Activated T-cell treated with anti-CD3 and anti-CD28 coated beads for 1 hour (primary cell): ENCODE results near the gene SNX27.
"Not testable (repeated sequence)": the region's sequence is repeated elsewhere in the genome, so short reads cannot be mapped to it uniquely, and the experiment has no call there.

Source experiments
- DNase-seq: peaks from one replicate; pipeline ENCODE4 v3.0.0-alpha.2; 2020; ENCODE audit warnings: low read depth

Gene SNX27

GRCh38 chr1:151639466-151639865, 27.6 kb downstream of the SNX27 start:
- DNase-seq: no peak

- no peak for DNase-seq
These were observed 29.4 kb downstream of the SNX27 start for GRCh38 chr1:151641229-151641628.

DNA sequence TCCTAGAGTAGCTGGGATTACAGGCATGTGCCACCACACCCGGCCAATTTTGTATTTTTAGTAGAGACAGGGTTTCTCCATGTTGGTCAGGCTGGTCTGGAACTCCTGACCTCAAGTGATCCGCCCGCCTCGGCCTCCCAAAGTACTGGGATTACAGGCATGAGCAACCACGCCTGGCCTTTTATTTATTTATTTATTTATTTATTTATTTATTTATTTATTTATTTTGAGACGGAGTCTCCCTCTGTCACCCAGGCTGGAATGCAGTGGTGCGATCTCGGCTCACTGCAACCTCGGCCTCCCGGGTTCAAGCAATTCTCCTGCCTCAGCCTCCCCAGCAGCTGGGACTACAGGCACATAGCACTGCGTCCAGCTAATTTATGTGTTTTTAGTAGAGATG, 31.2 kb downstream of the SNX27 start:
- DNase-seq: not testable (repeated sequence)

GRCh38 chr1:151644001-151644400, 32.2 kb downstream of the SNX27 start:
- no peak for DNase-seq

DNA sequence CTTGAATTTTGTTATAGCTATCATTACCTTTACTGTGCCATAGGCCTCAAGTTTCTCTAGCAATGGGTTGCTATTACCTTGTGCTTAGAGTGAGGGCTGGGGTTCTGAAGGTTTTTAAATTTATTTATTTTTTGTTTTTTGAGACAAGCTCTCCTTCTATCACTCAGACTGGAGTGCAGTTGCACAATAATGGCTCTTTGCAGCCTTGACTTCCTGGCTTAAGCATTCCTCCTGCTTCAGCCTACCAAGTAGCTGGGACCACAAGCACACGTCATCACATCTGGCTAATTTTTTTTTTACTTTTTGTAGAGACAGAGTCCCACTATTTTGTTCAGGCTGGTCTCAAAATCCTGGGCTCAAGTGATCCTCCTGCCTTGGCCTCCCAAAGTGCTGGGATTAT, 41.5 kb downstream of the SNX27 start:
- DNase-seq: no peak

DNA sequence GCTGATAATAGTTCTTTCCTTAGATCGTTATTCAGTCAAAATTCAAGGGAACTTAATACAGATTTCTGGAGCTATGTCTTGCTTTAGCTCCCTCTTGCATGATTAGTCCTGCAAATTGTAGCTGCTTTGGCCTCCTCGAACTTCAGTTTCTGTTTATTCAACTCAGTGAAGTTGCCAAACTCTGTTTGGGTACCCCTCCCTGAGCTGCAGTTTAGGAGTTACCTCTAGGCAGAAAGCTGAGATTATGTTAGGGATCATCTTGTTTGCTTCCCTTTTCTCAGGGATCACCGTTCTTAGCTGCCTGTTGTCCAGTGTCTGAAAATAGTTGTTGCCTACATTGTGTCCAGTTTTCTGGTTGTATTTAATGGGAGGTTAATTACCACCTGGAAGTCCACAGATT, 43.5 kb downstream of the SNX27 start:
- DNase-seq: no peak

GRCh38 chr1:151661751-151662150, 49.9 kb downstream of the SNX27 start:
- no peak for DNase-seq

GRCh38 chr1:151668090-151668489, 56.2 kb downstream of the SNX27 start:
- DNase-seq: no peak

DNA sequence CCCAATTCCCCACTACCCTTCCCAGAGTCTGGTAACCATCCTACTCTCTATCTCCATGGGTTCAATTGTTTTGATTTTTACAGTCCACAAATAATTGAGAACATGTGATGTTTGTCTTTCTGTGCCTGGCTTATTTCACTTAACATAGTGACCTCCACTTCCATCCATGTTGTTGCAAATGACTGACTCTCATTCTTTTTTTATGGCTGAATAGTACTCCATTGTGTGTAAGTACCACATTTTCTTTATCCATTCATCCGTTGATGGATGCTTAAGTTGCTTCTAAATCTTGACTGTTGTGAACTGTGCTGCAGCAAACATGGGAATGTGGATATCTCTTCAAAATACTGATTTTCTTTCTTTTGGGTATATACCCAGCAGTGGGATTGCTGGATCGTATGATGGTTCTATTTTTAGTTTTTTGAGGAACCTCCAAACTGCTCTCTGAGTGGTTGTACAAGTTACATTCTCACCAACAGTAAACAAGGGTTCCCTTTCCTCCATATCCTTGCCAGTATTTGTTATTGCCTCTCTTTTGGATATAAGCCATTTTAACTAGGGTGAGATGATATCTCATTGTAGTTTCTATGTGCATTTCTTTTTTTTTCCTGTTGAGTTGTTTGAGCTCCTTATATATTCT, 58.3 kb downstream of the SNX27 start:
- not testable (repeated sequence) for DNase-seq

DNA sequence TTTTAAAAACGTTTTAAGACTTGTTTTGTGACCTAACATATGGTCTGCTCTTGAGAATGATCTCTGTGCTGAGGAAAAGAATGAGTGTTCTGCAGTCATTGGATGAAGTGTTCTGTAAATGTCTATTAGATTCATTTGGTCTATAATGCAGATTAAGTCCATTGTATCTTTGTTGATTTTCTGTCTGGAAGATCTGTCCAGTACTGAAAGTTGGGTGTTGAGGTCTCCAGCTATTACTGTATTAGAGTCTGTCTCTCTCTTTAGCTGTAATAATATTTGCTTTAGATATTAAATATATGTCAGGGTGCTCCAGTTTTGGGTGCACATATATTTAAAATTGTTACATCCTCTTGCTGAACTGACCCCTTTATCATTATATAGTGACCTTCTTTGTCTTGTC, 61.6 kb downstream of the SNX27 start:
- no peak for DNase-seq

DNA sequence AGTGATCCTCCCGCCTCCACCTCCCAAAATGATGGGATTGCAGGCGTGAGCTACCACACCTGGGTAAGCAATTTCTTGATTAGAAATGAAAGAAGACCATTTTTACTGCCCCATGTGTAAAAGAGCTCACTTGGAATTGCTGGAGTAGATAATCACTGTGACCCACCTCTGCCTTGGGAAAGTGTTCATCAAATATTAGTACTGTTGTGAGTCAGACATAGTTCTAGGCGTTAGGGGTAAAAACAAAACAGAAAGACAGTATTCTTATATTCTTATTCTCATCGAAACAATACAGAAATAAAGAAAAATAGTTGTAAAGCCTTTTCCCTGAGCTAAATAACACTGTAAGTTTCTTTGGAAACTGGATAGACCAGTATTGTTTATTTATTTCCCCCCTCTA, 68.5 kb downstream of the SNX27 start:
- DNase-seq: no peak

DNA sequence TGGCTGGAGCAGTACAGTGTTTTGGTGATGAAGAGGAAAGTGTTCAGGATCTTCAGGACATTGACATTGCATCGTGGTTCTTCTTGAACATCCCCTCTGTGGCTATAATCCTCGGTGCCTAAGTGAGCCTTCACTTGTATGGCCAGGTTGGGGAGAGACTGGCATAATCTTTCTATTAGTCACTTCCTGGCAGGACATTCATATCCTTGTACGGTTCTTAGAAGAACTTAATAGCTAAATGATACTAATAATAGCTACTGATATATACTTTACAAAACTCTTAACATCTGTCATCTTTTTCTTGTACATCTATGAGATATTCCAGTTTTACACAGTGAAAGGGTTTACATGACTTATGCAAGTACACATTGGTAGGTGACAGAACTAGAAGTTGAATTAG, 69.0 kb downstream of the SNX27 start:
- DNase-seq: no peak

- no peak for DNase-seq
These were observed 70.1 kb downstream of the SNX27 start for GRCh38 chr1:151681923-151682322.

DNA sequence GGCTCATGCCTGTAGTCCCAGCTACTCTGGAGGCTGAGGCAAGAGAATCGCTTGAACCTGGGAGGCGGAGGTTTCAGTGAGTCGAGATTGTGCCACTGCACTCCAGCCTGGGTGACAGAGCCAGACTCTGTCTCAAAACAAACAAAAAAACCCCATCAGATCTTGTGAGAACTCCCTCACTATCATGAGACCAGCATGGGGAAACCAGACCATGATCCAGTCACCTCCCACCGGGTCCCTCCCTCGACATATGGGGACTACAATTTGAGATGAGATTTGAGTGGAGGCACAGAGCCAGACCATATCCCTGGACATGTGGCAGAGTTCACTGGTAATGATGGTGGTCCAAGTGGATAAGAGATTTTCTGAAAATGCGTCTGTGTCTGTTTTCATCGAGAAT, 71.1 kb downstream of the SNX27 start:
- not testable (repeated sequence) for DNase-seq

DNA sequence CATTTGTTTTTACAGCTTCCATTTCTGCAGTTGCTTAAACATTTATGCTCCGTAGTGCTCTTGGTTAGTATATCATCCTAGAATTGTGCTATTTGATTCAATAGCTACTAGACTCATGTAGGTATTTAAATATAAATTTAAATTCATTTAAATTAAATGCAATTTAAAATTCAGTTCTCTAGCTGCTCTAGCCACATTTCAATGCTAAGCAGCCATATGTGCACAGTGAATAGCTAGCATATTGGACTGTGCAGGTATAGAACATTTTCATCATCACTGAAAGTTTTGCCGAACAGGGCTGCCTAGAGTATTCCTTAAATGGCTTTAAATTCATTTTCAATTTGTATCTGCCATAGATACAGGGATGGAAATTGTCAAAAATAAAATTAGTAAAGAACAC, 72.3 kb downstream of the SNX27 start:
- no peak for DNase-seq

- DNase-seq: no peak
These were observed 74.7 kb downstream of the SNX27 start for GRCh38 chr1:151686561-151686960.

DNA sequence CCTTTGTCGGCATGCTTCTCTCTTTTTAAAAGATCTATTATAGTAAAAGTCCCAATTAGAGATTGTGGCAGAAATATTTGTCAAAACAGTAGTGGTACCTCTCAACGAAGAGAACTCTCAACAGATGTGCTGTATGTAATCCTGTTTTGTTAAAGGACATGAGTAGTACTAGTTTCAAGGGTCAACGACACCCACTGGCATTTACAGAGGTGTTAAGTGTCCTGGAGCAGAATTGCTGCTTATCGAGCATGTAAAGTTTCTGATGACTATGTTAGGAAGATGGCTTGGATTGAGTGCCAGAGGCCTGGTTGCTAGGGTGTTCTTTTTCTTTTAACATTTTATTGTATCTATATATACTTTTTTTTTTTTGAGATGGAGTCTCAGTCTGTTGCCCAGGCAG, 77.6 kb downstream of the SNX27 start:
- no peak for DNase-seq

GRCh38 chr1:151692226-151692625, 80.4 kb downstream of the SNX27 start:
- no peak for DNase-seq

- no peak for DNase-seq
These were observed 81.3 kb downstream of the SNX27 start for GRCh38 chr1:151693057-151693651.

DNA sequence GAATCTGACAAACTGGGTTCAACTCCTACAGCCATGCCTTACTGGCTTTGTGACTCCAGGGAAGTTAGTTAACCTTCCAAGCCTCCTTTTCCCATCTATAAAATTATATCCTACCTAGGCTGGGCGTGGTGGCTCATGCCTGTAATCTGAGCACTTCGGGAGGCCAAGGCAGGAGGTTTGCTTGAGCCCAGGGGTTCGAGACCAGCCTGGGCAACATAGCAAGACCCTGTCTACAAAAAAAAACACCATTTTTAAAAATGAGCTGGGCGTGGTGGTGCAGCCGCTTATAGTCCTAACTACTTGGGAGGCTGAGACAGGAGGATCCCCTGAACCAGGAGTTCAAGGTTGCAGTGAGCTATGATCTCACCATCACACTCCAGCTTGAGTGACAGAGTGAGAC, 89.7 kb downstream of the SNX27 start:
- DNase-seq: no peak

GRCh38 chr1:151702936-151703335, 91.1 kb downstream of the SNX27 start:
- DNase-seq: no peak

GRCh38 chr1:151703813-151704212, 92.0 kb downstream of the SNX27 start:
- DNase-seq: no peak

DNA sequence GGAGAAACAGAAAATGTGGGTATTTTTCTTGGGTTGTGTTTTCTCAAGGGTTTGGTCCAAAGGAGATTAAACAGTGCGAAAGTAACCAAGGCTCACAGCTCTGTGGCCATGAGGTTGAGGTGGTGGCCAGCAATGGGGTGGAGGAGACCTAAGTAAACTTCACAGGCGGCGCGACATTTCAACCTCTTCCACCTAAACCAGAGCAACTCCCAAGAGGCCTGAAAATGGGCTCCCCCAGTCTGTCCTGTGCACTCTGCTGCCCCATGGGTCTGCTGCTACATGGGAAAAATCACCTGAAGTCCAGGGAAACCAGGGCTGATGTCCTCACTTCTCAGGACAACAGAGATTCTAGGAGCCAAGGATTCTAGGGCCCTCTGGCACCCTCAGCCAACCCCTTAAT, 92.4 kb downstream of the SNX27 start:
- DNase-seq: no peak

- DNase-seq: no peak
These were observed 93.3 kb downstream of the SNX27 start for GRCh38 chr1:151705146-151705545.
